BLaER1 (cell line): ENCODE measurements around the gene ERC2.

ENCODE experiments used
- H3K27ac ChIP-seq: shearing (Covaris generic); formaldehyde crosslinking; 2 replicates; pipeline ENCODE4 v1.8.1; 2022
- H3K27me3 ChIP-seq: shearing (Covaris generic); formaldehyde crosslinking; 2 replicates; pipeline ENCODE4 v1.8.1; 2022
- H3K36me3 ChIP-seq: shearing (Covaris generic); formaldehyde crosslinking; 2 replicates; pipeline ENCODE4 v1.8.1; 2022
- H3K4me1 ChIP-seq: shearing (Covaris generic); formaldehyde crosslinking; 2 replicates; pipeline ENCODE4 v1.8.1; 2022
- H3K4me2 ChIP-seq: shearing (Covaris generic); formaldehyde crosslinking; 2 replicates; pipeline ENCODE4 v1.8.1; 2022
- H3K4me3 ChIP-seq: shearing (Covaris generic); formaldehyde crosslinking; 2 replicates; pipeline ENCODE4 v1.8.1; 2022
- H3K9ac ChIP-seq: shearing (Covaris generic); formaldehyde crosslinking; 2 replicates; pipeline ENCODE4 v1.8.1; 2022
- H3K9me3 ChIP-seq: shearing (Covaris generic); formaldehyde crosslinking; 2 replicates; pipeline ENCODE4 v1.8.1; 2022
- H4K20me1 ChIP-seq: shearing (Covaris generic); formaldehyde crosslinking; 2 replicates; pipeline ENCODE4 v1.8.1; 2022
- Cebpa-rat ChIP-seq: shearing (Covaris generic); IDR thresholded peaks from 2 replicates; pipeline ENCODE4 v1.8.1; 2022

ERC2 gene

GRCh38 chr3:55805169-55805568 lies 663.1 kb downstream of the ERC2 start:
- Histone ChIP-seq H3K4me1 (no peaks in the 10 kb centered on the region), H3K9me3 (no peaks in the 10 kb centered on the region), H4K20me1 (no peaks in the 10 kb centered on the region), H3K4me2 (no peak overlapping the region), H3K36me3 (no peaks in the 10 kb centered on the region), H3K4me3 (no peak overlapping the region), H3K9ac (no peak overlapping the region), H3K27ac (no peak overlapping the region), H3K27me3 (no peaks in the 10 kb centered on the region)
- no peak for TF ChIP-seq Cebpa-rat

- Histone ChIP-seq H3K4me1 (no peaks in the 10 kb centered on the region), H4K20me1 (no peaks in the 10 kb centered on the region), H3K4me3 (no peak overlapping the region), H3K4me2 (no peak overlapping the region), H3K9me3 (no peaks in the 10 kb centered on the region), H3K27me3 (no peaks in the 10 kb centered on the region), H3K27ac (no peak overlapping the region), H3K36me3 (no peaks in the 10 kb centered on the region), H3K9ac (no peak overlapping the region)
- no peak for TF ChIP-seq Cebpa-rat
Observed at GRCh38 chr3:55804170-55805095, 663.8 kb downstream of the ERC2 start.

- H3K27me3 ChIP-seq = no peaks in the 10 kb centered on the region
- TF ChIP-seq Cebpa-rat = no peak
- H3K4me2 ChIP-seq = no peak overlapping the region
- no peak overlapping the region for H3K27ac ChIP-seq
- no peak overlapping the region for H3K9ac ChIP-seq
- no peak overlapping the region for H3K4me3 ChIP-seq
- H3K4me1 ChIP-seq = no peaks in the 10 kb centered on the region
- H3K9me3 ChIP-seq = no peaks in the 10 kb centered on the region
- no peaks in the 10 kb centered on the region for H3K36me3 ChIP-seq
- no peaks in the 10 kb centered on the region for H4K20me1 ChIP-seq
Observed at GRCh38 chr3:55802816-55803215, 665.5 kb downstream of the ERC2 start.

- Histone ChIP-seq H3K27ac (no peak overlapping the region), H3K4me2 (no peak overlapping the region), H3K36me3 (no peaks in the 10 kb centered on the region), H3K9me3 (no peaks in the 10 kb centered on the region), H4K20me1 (no peaks in the 10 kb centered on the region), H3K4me3 (no peak overlapping the region), H3K4me1 (no peaks in the 10 kb centered on the region), H3K9ac (no peak overlapping the region), H3K27me3 (no peaks in the 10 kb centered on the region)
- no peak for TF ChIP-seq Cebpa-rat
Observed at GRCh38 chr3:55801676-55802075, 666.6 kb downstream of the ERC2 start.

- no peak for TF ChIP-seq Cebpa-rat
- Histone ChIP-seq H3K4me3 (no peak overlapping the region), H3K36me3 (no peaks in the 10 kb centered on the region), H3K9ac (no peak overlapping the region), H3K27me3 (no peaks in the 10 kb centered on the region), H3K9me3 (no peaks in the 10 kb centered on the region), H3K27ac (no peak overlapping the region), H4K20me1 (no peaks in the 10 kb centered on the region), H3K4me2 (no peak overlapping the region), H3K4me1 (no peaks in the 10 kb centered on the region)
Observed at GRCh38 chr3:55801068-55801467, 667.2 kb downstream of the ERC2 start.

- no peak for TF ChIP-seq Cebpa-rat
- no peak overlapping the region for H3K4me3 ChIP-seq
- no peak overlapping the region for H3K27ac ChIP-seq
- no peak overlapping the region for H3K4me2 ChIP-seq
- no peak overlapping the region for H3K9ac ChIP-seq
- H3K27me3 ChIP-seq = no peaks in the 10 kb centered on the region
- no peaks in the 10 kb centered on the region for H4K20me1 ChIP-seq
- H3K9me3 ChIP-seq = no peaks in the 10 kb centered on the region
- no peaks in the 10 kb centered on the region for H3K36me3 ChIP-seq
- H3K4me1 ChIP-seq = no peaks in the 10 kb centered on the region
Observed at GRCh38 chr3:55797775-55798174, 670.5 kb downstream of the ERC2 start.

- no peak for TF ChIP-seq Cebpa-rat
- H3K4me3 ChIP-seq = no peak overlapping the region
- H3K9me3 ChIP-seq = no peaks in the 10 kb centered on the region
- H3K4me2 ChIP-seq = no peak overlapping the region
- H4K20me1 ChIP-seq = no peaks in the 10 kb centered on the region
- H3K4me1 ChIP-seq = no peaks in the 10 kb centered on the region
- no peak overlapping the region for H3K27ac ChIP-seq
- H3K27me3 ChIP-seq = no peaks in the 10 kb centered on the region
- no peaks in the 10 kb centered on the region for H3K36me3 ChIP-seq
- no peak overlapping the region for H3K9ac ChIP-seq
Observed at GRCh38 chr3:55797084-55797483, 671.2 kb downstream of the ERC2 start.

GRCh38 chr3:55796533-55796932 lies 671.7 kb downstream of the ERC2 start:
- Histone ChIP-seq H3K9ac (no peak overlapping the region), H3K36me3 (no peaks in the 10 kb centered on the region)
- no peak for TF ChIP-seq Cebpa-rat

GRCh38 chr3:55795746-55796145 lies 672.5 kb downstream of the ERC2 start:
- Histone ChIP-seq H3K4me1 (no peaks in the 10 kb centered on the region), H3K9me3 (no peaks in the 10 kb centered on the region), H3K4me3 (no peak overlapping the region), H3K27ac (no peak overlapping the region), H3K27me3 (no peaks in the 10 kb centered on the region), H3K4me2 (no peak overlapping the region), H3K36me3 (no peaks in the 10 kb centered on the region), H3K9ac (no peak overlapping the region), H4K20me1 (no peaks in the 10 kb centered on the region)
- no peak for TF ChIP-seq Cebpa-rat

More at GRCh38 chr3:55796533-55796932, 671.7 kb downstream of the ERC2 start:
- Histone ChIP-seq H3K4me2 (no peak overlapping the region), H3K27me3 (no peaks in the 10 kb centered on the region), H3K4me1 (no peaks in the 10 kb centered on the region), H3K27ac (no peak overlapping the region), H3K4me3 (no peak overlapping the region), H4K20me1 (no peaks in the 10 kb centered on the region), H3K9me3 (no peaks in the 10 kb centered on the region)

- TF ChIP-seq Cebpa-rat = no peak
- H3K27me3 ChIP-seq = no peaks in the 10 kb centered on the region
- no peaks in the 10 kb centered on the region for H3K4me1 ChIP-seq
- H3K4me2 ChIP-seq = no peak overlapping the region
- no peaks in the 10 kb centered on the region for H3K9me3 ChIP-seq
- H4K20me1 ChIP-seq = no peaks in the 10 kb centered on the region
- H3K9ac ChIP-seq = no peak overlapping the region
- no peak overlapping the region for H3K4me3 ChIP-seq
- no peaks in the 10 kb centered on the region for H3K36me3 ChIP-seq
- no peak overlapping the region for H3K27ac ChIP-seq
Observed at GRCh38 chr3:55795296-55795695, 673.0 kb downstream of the ERC2 start.
